ENCODE measurements around the gene SPECC1L.
A peak's percentile ranks its signal among the peaks of the same experiment; 100 is the strongest.
"Not testable (repeated sequence)": the region's sequence is repeated elsewhere in the genome, so short reads cannot be mapped to it uniquely, and the experiment has no call there.

The SPECC1L gene

DNA sequence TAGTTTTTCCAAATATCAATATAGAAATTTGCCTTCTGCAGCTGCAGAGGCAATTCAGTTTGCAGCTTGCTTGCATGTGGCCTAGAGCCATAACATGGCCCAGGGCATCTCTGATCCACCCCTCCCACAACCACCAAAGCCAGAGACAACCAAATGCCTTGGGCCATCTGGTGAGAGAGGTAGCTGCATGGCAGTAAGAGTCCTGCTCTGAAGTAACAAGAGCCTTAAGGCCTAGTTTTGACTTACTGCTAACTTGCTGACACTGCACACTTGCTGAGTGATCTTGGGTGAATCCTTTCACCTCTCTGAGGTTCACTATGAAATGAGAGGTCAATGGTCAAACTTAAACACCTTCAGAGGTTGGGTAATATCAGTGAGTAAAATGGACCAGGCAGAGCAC is 4.9 kb upstream of the SPECC1L start:
- Histone ChIP-seq H3K27me3 (ENCODE audit: insufficient read depth, poor library complexity, severe bottlenecking) (no peaks in the 10 kb centered on the region), H3K4me3 (replicated peaks; ENCODE audit: insufficient read depth, low read length) (no peak overlapping the region), H3K27ac (replicated peaks) (no peak overlapping the region)
- DNase-seq (ENCODE audit: low read depth in 1 of 2, low spot score in 1 of 2): no peak
- TF ChIP-seq, protein P1, sequence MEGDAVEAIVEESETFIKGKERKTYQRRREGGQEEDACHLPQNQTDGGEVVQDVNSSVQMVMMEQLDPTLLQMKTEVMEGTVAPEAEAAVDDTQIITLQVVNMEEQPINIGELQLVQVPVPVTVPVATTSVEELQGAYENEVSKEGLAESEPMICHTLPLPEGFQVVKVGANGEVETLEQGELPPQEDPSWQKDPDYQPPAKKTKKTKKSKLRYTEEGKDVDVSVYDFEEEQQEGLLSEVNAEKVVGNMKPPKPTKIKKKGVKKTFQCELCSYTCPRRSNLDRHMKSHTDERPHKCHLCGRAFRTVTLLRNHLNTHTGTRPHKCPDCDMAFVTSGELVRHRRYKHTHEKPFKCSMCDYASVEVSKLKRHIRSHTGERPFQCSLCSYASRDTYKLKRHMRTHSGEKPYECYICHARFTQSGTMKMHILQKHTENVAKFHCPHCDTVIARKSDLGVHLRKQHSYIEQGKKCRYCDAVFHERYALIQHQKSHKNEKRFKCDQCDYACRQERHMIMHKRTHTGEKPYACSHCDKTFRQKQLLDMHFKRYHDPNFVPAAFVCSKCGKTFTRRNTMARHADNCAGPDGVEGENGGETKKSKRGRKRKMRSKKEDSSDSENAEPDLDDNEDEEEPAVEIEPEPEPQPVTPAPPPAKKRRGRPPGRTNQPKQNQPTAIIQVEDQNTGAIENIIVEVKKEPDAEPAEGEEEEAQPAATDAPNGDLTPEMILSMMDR (IDR thresholded peaks at IDR 0.05; ENCODE audit: insufficient read depth, low read length): no peak
- no peak for TF ChIP-seq SPI1 (IDR thresholded peaks at IDR 0.05; ENCODE audit: borderline replicate concordance, low read depth)
- no peak for TF ChIP-seq GABPA (IDR thresholded peaks at IDR 0.05; ENCODE audit: low read depth)
- no peak for TF ChIP-seq POLR2AphosphoS5 (IDR thresholded peaks at IDR 0.05; ENCODE audit: low read depth)
- TF ChIP-seq, protein P2, sequence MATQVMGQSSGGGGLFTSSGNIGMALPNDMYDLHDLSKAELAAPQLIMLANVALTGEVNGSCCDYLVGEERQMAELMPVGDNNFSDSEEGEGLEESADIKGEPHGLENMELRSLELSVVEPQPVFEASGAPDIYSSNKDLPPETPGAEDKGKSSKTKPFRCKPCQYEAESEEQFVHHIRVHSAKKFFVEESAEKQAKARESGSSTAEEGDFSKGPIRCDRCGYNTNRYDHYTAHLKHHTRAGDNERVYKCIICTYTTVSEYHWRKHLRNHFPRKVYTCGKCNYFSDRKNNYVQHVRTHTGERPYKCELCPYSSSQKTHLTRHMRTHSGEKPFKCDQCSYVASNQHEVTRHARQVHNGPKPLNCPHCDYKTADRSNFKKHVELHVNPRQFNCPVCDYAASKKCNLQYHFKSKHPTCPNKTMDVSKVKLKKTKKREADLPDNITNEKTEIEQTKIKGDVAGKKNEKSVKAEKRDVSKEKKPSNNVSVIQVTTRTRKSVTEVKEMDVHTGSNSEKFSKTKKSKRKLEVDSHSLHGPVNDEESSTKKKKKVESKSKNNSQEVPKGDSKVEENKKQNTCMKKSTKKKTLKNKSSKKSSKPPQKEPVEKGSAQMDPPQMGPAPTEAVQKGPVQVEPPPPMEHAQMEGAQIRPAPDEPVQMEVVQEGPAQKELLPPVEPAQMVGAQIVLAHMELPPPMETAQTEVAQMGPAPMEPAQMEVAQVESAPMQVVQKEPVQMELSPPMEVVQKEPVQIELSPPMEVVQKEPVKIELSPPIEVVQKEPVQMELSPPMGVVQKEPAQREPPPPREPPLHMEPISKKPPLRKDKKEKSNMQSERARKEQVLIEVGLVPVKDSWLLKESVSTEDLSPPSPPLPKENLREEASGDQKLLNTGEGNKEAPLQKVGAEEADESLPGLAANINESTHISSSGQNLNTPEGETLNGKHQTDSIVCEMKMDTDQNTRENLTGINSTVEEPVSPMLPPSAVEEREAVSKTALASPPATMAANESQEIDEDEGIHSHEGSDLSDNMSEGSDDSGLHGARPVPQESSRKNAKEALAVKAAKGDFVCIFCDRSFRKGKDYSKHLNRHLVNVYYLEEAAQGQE (IDR thresholded peaks at IDR 0.05; ENCODE audit: insufficient replicate concordance, low read depth): no peak

DNA sequence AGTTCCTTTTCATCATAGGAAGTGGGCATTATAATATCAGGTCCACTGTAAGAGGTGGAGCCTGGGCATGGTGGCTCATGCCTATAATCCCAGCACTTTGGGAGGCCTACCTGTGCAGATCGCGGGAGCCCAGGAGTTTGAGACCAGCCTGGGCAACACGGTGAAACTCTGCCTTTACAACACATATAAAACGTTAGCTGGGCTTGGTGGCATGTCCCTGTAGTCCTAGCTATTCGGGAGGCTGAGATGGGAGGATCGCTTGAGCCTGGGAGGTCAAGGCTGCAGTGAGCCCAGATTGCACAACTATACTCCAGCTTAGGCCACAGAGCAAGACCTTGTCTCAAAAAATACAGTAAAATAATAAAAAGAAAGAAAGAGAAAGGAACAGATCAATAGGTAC is 4.1 kb upstream of the SPECC1L start:
- H3K4me3 ChIP-seq (replicated peaks; ENCODE audit: insufficient read depth, low read length); DNase-seq (ENCODE audit: low read depth in 1 of 2, low spot score in 1 of 2); H3K27me3 ChIP-seq (ENCODE audit: insufficient read depth, poor library complexity, severe bottlenecking); H3K27ac ChIP-seq (replicated peaks): not testable (repeated sequence)

DNA sequence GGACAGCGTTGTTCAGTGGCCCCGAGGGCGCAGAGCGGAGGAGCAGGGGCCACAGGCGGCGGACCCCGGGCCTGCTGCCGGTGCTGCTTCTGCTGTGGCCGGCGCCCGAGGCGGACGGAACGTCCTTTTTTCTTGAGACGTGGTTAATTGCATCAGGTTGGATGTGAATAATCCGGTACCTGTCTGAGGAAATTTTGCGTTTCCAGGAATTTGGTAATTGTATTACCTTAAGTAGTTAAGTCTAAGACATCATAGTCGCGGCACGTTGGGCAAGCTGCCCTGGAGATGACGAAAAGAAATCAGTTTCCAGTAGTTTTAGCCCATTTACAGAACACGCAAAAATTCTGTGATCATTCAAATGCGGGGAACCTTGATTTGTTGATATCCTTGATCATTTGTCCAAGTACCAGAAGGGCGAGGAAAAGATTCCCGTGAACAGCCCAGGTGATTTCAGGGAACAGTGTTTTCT is 789 bp downstream of the SPECC1L start:
- Histone ChIP-seq H3K4me3 (replicated peaks; ENCODE audit: insufficient read depth, low read length) (peak overlapping the region; percentile 89), H3K27me3 (ENCODE audit: insufficient read depth, poor library complexity, severe bottlenecking) (no peaks in the 10 kb centered on the region), H3K27ac (replicated peaks) (peak overlapping the region; percentile 91)
- DNase-seq (ENCODE audit: low read depth in 1 of 2, low spot score in 1 of 2): peak; percentile 35 to 50
- TF ChIP-seq, protein P1 (IDR thresholded peaks at IDR 0.05; ENCODE audit: insufficient read depth, low read length): no peak
- TF ChIP-seq, protein P2 (IDR thresholded peaks at IDR 0.05; ENCODE audit: insufficient replicate concordance, low read depth): no peak
- TF ChIP-seq POLR2AphosphoS5 (IDR thresholded peaks at IDR 0.05; ENCODE audit: low read depth): no peak

DNA sequence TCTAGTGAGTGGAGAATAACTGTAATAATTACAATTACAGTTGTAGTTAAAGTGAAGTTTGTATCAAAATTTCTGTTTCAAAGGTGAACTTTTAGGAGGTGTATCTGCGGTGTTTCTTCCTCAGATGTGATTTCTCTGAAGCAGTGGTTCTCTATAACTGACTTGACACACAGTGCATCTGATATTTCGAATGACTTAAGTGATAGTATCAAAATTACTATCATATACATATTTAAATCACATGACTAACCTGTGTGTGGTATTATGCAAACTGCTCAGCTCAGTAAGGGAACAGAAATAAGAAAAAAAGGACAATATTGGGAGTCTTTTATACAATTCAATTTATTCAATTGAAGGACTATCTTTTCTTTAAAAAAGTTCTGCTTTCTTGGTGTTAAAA is 2.4 kb downstream of the SPECC1L start:
- not testable (repeated sequence) for H3K4me3 ChIP-seq (replicated peaks; ENCODE audit: insufficient read depth, low read length); H3K27me3 ChIP-seq (ENCODE audit: insufficient read depth, poor library complexity, severe bottlenecking); H3K27ac ChIP-seq (replicated peaks); DNase-seq (ENCODE audit: low read depth in 1 of 2, low spot score in 1 of 2)

DNA sequence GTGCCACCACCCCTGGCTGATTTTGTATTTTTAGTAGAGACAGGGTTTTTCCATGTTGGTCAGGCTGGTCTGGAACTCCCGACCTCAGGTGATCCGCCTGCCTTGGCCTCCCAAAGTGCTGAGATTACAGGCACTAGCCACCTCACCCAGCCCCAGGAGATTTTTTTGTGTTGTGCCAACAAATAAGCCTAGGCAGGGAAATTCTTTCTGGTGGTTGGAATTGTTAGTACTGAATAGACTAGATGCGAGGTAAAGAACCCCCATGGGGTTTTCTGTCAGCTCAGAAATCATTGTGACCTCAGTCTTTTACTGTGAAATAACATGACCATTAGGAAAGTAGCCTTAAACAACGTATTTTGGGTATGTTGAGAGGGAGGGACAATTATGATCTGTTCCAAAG is 3.3 kb downstream of the SPECC1L start:
- DNase-seq (ENCODE audit: low read depth in 1 of 2, low spot score in 1 of 2); H3K4me3 ChIP-seq (replicated peaks; ENCODE audit: insufficient read depth, low read length); H3K27ac ChIP-seq (replicated peaks); H3K27me3 ChIP-seq (ENCODE audit: insufficient read depth, poor library complexity, severe bottlenecking): not testable (repeated sequence)

DNA sequence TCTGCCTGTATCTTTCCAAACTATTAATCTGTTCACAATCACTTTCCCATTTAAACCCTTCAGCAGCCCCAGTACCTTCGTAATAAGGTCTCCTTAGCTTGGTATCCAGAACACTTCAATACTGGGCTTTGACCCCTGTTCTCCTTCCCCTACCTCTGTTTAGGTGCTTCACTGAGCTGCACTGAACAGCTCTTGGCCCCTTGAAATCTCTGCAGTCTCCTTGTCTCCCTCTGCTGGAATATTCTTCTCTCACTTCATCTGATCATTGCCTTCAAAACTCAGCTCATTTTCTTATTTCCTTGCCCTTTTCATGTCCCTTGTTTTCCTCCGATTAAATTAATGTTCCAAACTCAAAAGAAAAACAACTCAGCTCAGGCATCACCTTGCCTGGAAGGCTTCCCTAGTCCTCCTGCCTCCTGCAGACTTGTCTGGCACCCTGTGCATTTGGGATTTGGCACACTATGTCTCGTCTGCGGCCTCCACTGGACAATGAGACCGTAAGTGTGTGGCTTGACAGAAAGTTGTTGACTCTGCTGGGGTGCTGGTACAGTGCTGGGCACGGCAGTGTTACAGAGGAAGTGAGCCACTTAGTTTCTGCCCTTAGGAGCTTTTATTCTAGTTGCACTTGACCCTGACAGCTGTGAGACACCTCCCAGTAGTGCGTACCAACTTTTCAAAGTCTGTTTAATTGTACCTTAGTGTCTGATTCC is 4.2 kb downstream of the SPECC1L start:
- H3K27me3 ChIP-seq (ENCODE audit: insufficient read depth, poor library complexity, severe bottlenecking); H3K27ac ChIP-seq (replicated peaks); H3K4me3 ChIP-seq (replicated peaks; ENCODE audit: insufficient read depth, low read length); DNase-seq (ENCODE audit: low read depth in 1 of 2, low spot score in 1 of 2): not testable (repeated sequence)

DNA sequence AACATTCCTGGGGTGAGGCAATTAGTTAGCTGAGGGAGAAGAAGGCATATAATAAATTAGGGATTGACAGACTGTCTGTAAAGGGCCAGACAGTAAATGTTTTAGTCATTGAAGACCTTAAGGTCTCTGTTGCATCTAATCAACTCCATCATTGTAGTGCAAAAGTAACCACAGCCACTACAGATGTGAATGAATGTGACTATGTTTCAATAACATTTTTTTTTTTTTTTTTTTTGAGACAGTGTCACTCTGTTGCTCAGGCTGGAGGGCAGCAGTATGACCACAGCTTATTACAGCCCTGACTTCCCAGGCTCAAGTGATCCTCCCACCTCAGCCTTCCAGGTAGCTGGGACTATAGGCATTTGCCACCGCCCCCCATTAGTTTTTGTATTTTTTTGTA is 9.7 kb downstream of the SPECC1L start:
- not testable (repeated sequence) for H3K4me3 ChIP-seq (replicated peaks; ENCODE audit: insufficient read depth, low read length); H3K27ac ChIP-seq (replicated peaks); H3K27me3 ChIP-seq (ENCODE audit: insufficient read depth, poor library complexity, severe bottlenecking); DNase-seq (ENCODE audit: low read depth in 1 of 2, low spot score in 1 of 2)
